Activated CD4-positive, alpha-beta T cell treated with anti-CD3 and anti-CD28 coated beads, Interleukin-2, amount 10 ng/mL, durations not matched to agents 7 days and 5 days (primary cell): ENCODE measurements around the gene PHYKPL. TPM values are rescaled to one million over a fixed set of nuclear protein-coding genes. Genes with fewer than 3 reads are reported as not detected.

Source experiments
- CTCF ChIA-PET: fragments of 350-600 bp; sonication (Branson Sonifier 250); formaldehyde crosslinking; loops from one replicate; lab custom pipeline; 2021; ENCODE audit warnings: antibody characterized with exemption; lab: Charles Lee
- POLR2A ChIA-PET: fragments of 350-600 bp; sonication (Branson Sonifier 250); formaldehyde crosslinking; loops from one replicate; lab custom pipeline; 2021; ENCODE audit warnings: antibody characterized with exemption; lab: Charles Lee
- DNase-seq: peaks from one replicate; pipeline ENCODE4 v3.0.0-alpha.2; 2020
- H3K27ac Mint-ChIP-seq: one replicate; pipeline ENCODE4 v1.8.0; 2021; ENCODE audit warnings: mild to moderate bottlenecking, moderate library complexity, mixed read lengths
- H3K27me3 Mint-ChIP-seq: one replicate; pipeline ENCODE4 v1.8.0; 2021; ENCODE audit warnings: mixed read lengths
- H3K36me3 Mint-ChIP-seq: one replicate; pipeline ENCODE4 v1.8.0; 2021; ENCODE audit warnings: low read depth, mixed read lengths
- H3K4me1 Mint-ChIP-seq: one replicate; pipeline ENCODE4 v1.8.0; 2021; ENCODE audit warnings: mixed read lengths
- H3K4me3 Mint-ChIP-seq: one replicate; pipeline ENCODE4 v1.8.0; 2021; ENCODE audit warnings: mild to moderate bottlenecking, moderate library complexity, mixed read lengths
- H3K9me3 Mint-ChIP-seq: one replicate; pipeline ENCODE4 v1.8.0; 2021; ENCODE audit warnings: mixed read lengths
- total RNA-seq, 2 experiments: library from RNA; stranded (reverse); gene quantifications; one replicate each; pipeline ENCODE4 v1.2.3, GENCODE V29; 2021

Gene PHYKPL
- total RNA-seq, 2 experiments from 2014 or later: 126 to 138 TPM

GRCh38 chr5:178273665-178274541 lies 41.3 kb upstream of the PHYKPL start:
- ChIA-PET POLR2A (no interaction called here), CTCF (no interaction called here)
- DNase-seq: no peak
- no peaks in the 10 kb centered on the region for H3K9me3 Mint-ChIP-seq
- peaks cover 7% of the 10 kb centered on the region for H3K27me3 Mint-ChIP-seq
- no peaks in the 10 kb centered on the region for H3K36me3 Mint-ChIP-seq
- H3K4me1 Mint-ChIP-seq: no peaks in the 10 kb centered on the region
- H3K4me3 Mint-ChIP-seq: no peak overlapping the region
- no peak overlapping the region for H3K27ac Mint-ChIP-seq

DNA sequence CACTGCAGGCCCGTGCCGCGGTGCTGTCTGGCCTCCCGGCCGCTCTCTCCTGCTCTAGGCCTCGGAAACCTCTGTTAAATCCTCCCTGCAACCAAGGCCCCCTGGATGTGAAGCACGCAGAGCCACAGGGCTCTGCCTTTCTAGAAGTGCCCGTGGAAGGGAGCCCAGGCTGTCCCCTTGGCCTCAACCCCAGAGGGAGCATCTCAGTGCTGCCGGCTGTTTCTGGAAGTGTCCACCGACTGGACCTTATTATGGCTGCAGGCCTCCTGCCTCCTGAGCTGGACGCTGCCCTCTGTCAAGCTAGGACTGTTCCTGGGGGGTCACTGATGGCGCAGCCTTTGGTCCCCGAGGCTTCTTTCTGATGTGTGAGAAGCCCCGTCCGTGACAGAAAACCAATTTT lies 40.4 kb upstream of the PHYKPL start:
- no peak for DNase-seq
- Mint-ChIP-seq H3K27ac (no peak overlapping the region), H3K4me1 (no peaks in the 10 kb centered on the region), H3K36me3 (no peaks in the 10 kb centered on the region), H3K27me3 (peaks cover 7% of the 10 kb centered on the region), H3K4me3 (no peak overlapping the region), H3K9me3 (no peaks in the 10 kb centered on the region)
- POLR2A ChIA-PET: no interaction called here
- CTCF ChIA-PET: no interaction called here

- Mint-ChIP-seq H3K9me3 (no peaks in the 10 kb centered on the region), H3K4me3 (no peak overlapping the region), H3K27ac (no peak overlapping the region), H3K4me1 (no peaks in the 10 kb centered on the region), H3K36me3 (no peaks in the 10 kb centered on the region), H3K27me3 (peaks cover 5% of the 10 kb centered on the region)
- ChIA-PET CTCF (interaction anchor here (1.0 kb wide), 1 partner anchor 12 kb away, joined by 4 read pairs; no protein-coding TSS in a partner anchor), POLR2A (no interaction called here)
- DNase-seq: no peak
These were observed 40.0 kb upstream of the PHYKPL start for GRCh38 chr5:178272591-178272990.

DNA sequence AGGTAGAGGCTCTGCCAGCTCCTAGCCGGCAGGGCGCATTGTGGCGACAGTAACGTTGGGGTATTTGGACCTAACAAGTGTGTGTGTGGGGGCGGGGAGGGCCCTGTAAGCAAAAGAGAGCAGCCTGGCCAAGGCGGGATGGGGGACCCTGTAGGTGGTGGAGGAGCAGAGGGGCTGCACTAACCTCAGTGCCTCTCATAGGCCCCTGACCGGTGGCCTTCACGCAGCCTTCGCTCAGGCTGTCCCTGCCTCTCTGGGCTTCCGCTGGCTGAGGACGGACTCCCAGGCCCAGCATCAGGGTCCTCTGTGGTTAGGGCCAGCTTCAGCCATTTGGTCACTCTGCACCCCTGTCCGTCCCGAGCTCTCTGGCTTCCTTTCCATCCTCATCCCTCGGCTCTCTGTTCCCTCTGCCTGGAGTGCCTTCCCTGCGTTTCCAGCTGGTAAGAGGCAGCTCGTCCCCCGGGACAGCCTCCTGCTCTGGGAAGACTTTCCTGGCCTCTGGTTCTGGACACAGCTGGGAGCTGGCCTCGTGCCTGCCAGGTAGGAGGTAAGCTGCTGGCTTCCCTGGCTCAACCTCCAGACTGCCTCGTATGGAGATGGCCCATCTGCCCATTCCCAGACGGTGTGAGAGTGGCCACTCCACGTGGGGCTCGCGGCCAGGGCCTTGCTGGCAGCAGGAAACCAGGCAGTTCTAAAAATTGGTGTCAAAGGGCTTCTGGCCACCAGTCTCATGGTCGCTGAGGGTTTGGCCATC lies 39.3 kb upstream of the PHYKPL start:
- no peak for DNase-seq
- Mint-ChIP-seq H3K4me1 (no peaks in the 10 kb centered on the region), H3K4me3 (no peak overlapping the region), H3K27ac (peak overlapping the region; percentile 72), H3K36me3 (no peaks in the 10 kb centered on the region), H3K9me3 (no peaks in the 10 kb centered on the region), H3K27me3 (peaks cover 2% of the 10 kb centered on the region)
- POLR2A ChIA-PET: no interaction called here
- CTCF ChIA-PET: interaction anchor here (1.0 kb wide), 1 partner anchor 13 kb away, joined by 4 read pairs; no protein-coding TSS in a partner anchor

GRCh38 chr5:178271231-178271630 lies 38.6 kb upstream of the PHYKPL start:
- H3K27me3 Mint-ChIP-seq: peaks cover 2% of the 10 kb centered on the region
- no peaks in the 10 kb centered on the region for H3K4me1 Mint-ChIP-seq
- H3K9me3 Mint-ChIP-seq: no peaks in the 10 kb centered on the region
- POLR2A ChIA-PET: no interaction called here
- no peak overlapping the region for H3K4me3 Mint-ChIP-seq
- CTCF ChIA-PET: no interaction called here
- no peak for DNase-seq
- peak overlapping the region; percentile 72 for H3K27ac Mint-ChIP-seq
- no peaks in the 10 kb centered on the region for H3K36me3 Mint-ChIP-seq

- no peaks in the 10 kb centered on the region for H3K36me3 Mint-ChIP-seq
- ChIA-PET CTCF (no interaction called here), POLR2A (no interaction called here)
- H3K27ac Mint-ChIP-seq: no peak overlapping the region
- no peak overlapping the region for H3K4me3 Mint-ChIP-seq
- no peaks in the 10 kb centered on the region for H3K9me3 Mint-ChIP-seq
- no peaks in the 10 kb centered on the region for H3K4me1 Mint-ChIP-seq
- DNase-seq: no peak
- H3K27me3 Mint-ChIP-seq: no peaks in the 10 kb centered on the region
These were observed 36.9 kb upstream of the PHYKPL start for GRCh38 chr5:178269499-178269898.

DNA sequence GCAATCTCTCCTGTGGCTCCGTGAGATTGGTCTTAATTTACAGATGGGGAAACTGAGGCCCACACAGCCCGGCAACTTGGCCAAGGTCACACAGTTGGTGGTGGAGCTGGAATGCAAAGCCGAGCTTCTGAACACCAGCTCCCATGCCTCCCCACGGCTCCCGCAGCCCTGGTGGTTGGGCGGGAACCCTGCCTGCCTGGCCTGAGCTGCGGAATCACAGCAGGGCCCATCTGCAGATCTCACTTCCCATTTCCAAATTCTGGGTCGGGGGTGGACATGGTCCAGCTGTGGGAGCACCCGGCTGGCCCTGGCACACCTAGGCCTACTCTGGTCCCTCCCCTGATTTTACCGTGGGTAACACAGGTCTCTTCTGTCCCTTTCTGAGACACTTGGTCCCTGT lies 35.3 kb upstream of the PHYKPL start:
- H3K36me3 Mint-ChIP-seq: no peaks in the 10 kb centered on the region
- no peaks in the 10 kb centered on the region for H3K9me3 Mint-ChIP-seq
- no peaks in the 10 kb centered on the region for H3K4me1 Mint-ChIP-seq
- no peak overlapping the region for H3K27ac Mint-ChIP-seq
- no peak for DNase-seq
- H3K27me3 Mint-ChIP-seq: no peaks in the 10 kb centered on the region
- POLR2A ChIA-PET: no interaction called here
- CTCF ChIA-PET: interaction anchor here (1.2 kb wide), 1 partner anchor 10 kb away, joined by 5 read pairs; no protein-coding TSS in a partner anchor
- no peak overlapping the region for H3K4me3 Mint-ChIP-seq

DNA sequence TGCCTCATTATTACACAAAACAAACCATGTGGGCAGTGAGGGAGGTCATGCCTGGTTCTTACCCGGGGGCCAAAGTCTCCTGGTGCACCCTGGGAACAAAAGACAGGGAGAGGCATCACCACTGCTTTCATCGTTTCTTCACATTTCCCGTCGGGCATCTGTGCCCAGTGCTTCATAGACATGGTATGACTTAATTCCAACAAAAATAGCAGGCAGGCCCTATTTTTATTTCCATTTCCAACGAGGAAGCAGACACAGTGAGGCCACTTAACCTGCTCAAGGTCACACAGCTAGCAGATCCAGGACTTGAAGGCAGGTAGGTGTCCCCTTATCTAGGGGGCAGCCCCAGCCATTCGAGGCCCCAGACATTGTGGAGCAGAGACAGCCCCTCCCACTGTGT lies 34.6 kb upstream of the PHYKPL start:
- Mint-ChIP-seq H3K4me1 (no peaks in the 10 kb centered on the region), H3K27me3 (no peaks in the 10 kb centered on the region), H3K4me3 (no peak overlapping the region), H3K9me3 (no peaks in the 10 kb centered on the region), H3K27ac (no peak overlapping the region), H3K36me3 (no peaks in the 10 kb centered on the region)
- ChIA-PET POLR2A (no interaction called here), CTCF (interaction anchor here (0.5 to 1.1 kb wide), 2 partner anchors 15 to 856 kb away, joined by 3 to 4 read pairs; no protein-coding TSS in a partner anchor)
- no peak for DNase-seq

DNA sequence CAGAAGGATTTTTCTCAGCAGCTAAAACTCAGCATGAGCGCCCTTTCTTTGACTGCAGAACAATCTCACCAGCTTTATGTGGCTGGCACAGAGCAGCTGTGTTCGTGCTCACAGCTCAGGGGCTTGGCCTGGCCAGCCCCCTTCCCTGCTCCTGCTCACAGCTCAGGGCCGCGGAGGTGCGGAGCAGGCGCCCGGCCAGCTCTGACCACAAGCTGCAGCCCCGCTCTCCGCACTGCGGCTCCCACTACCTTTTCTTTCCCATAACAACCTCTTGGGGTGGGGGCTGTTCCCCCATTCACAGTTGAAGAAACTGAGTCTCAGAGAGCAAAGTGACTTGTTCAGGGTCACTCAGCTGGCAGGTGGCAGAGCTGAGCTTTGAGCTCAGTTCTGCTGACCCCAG lies 34.0 kb upstream of the PHYKPL start:
- no peak for DNase-seq
- Mint-ChIP-seq H3K4me3 (no peak overlapping the region), H3K27ac (no peak overlapping the region), H3K27me3 (no peaks in the 10 kb centered on the region), H3K9me3 (no peaks in the 10 kb centered on the region), H3K4me1 (no peaks in the 10 kb centered on the region), H3K36me3 (no peaks in the 10 kb centered on the region)
- CTCF ChIA-PET: interaction anchor here (1.1 kb wide), 1 partner anchor 14 kb away, joined by 3 read pairs; no protein-coding TSS in a partner anchor
- POLR2A ChIA-PET: no interaction called here

GRCh38 chr5:178265746-178266145 lies 33.1 kb upstream of the PHYKPL start:
- Mint-ChIP-seq H3K27me3 (no peaks in the 10 kb centered on the region), H3K36me3 (no peaks in the 10 kb centered on the region), H3K4me3 (no peak overlapping the region), H3K27ac (no peak overlapping the region), H3K9me3 (no peaks in the 10 kb centered on the region), H3K4me1 (no peaks in the 10 kb centered on the region)
- ChIA-PET POLR2A (no interaction called here), CTCF (no interaction called here)
- DNase-seq: no peak

- Mint-ChIP-seq H3K9me3 (no peaks in the 10 kb centered on the region), H3K4me3 (no peak overlapping the region), H3K36me3 (no peaks in the 10 kb centered on the region), H3K27ac (no peak overlapping the region), H3K4me1 (peaks cover 2% of the 10 kb centered on the region), H3K27me3 (no peaks in the 10 kb centered on the region)
- ChIA-PET CTCF (interaction anchor here (1.1 kb wide), 1 partner anchor 17 kb away, joined by 3 read pairs; no protein-coding TSS in a partner anchor), POLR2A (no interaction called here)
- no peak for DNase-seq
These were observed 31.4 kb upstream of the PHYKPL start for GRCh38 chr5:178264044-178264443.

DNA sequence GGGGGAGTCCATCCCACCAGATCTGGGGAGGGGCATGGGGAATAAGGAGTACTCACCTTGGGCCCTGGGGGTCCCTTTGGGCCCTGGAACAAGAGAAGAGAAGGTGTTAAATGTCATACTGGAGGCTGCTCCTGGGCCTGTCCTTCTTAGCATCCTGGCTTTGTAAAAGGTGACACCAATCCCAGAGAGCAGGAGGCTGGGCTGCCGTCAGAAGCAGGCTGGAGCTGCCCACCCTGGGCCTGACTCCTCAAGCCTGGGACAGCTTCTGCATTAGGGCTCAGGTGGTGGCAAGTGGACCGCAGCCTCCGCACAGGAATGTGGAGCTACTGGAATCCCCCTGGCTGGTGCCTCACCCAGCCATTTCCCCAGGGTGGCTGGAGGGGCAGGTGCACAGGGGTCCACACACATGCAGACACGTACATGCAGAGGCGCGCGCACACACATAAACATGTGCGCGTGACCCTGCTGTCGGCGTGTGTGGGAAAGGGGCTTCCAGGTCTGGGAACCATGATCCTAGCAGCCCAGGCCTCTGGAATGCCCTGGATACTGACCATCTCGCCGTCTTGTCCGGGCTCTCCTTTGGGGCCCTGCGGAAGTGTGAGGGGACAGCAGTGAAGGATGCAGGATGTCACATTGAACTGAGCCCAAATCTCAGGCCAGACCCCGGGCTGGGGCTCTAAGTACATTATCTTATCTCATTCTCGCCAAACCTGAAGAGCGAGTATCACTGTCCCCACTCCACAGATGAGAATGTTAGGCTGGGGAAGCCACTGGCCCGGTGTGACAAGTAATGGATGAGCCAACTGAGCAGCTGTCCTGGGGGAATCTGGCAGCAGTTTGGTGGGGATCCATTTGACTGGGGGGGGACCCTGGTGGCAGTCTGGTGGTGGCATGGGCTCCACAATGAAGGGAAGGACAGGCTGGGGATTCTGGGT lies 29.3 kb upstream of the PHYKPL start:
- DNase-seq: no peak
- Mint-ChIP-seq H3K27ac (peak overlapping the region; percentile 41), H3K4me3 (no peak overlapping the region), H3K9me3 (no peaks in the 10 kb centered on the region), H3K27me3 (no peaks in the 10 kb centered on the region), H3K4me1 (peaks cover 2% of the 10 kb centered on the region), H3K36me3 (no peaks in the 10 kb centered on the region)
- CTCF ChIA-PET: no interaction called here
- POLR2A ChIA-PET: no interaction called here
